ENCODE measurements around the gene MECP2.

MECP2 gene

DNA sequence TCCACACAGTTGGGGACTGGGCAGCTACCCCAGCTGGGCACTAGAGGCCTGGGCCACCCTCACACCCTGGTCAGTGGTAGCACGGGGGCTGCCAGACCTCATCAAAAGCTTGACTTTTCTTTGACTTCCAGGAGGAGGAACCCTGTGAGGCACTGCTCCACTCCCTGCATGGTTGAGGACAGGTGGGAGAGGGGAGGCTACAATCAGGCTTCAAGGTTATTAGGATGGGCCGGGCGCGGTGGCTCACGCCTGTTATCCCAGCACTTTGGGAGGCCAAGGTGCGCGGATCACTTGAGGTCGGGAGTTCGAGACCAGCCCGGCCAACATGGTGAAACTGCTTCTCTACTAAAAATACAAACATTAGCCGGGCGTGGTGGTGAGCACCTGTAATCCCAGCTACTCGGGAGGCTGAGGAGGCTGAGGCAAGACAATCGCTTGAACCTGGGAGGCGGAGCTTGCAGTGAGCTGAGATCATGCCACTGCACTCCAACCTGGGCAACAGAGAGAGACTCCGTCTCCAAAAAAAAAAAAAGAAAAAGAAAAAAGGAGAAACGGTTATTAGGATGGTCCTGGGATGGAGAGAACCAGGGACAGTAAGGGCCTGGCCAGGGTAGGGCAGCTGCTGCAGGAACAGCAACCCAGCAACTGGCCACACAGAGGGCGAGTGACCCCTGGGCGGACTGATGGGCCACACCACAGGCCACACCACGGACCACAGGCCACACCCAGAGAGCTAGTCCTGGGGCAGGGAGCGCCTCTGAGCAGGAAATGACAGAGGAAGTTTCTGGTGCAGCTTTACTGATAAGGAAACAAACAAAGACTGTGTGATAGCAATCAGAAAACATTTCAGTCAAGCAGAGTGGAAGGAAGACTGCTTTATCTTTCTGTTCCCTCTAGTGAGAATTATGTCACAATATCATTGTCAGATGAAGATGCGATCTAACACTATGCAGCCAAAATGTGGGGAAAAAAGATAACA, 26.0 kb upstream of the MECP2 start:
- TF ChIP-seq, protein P1, sequence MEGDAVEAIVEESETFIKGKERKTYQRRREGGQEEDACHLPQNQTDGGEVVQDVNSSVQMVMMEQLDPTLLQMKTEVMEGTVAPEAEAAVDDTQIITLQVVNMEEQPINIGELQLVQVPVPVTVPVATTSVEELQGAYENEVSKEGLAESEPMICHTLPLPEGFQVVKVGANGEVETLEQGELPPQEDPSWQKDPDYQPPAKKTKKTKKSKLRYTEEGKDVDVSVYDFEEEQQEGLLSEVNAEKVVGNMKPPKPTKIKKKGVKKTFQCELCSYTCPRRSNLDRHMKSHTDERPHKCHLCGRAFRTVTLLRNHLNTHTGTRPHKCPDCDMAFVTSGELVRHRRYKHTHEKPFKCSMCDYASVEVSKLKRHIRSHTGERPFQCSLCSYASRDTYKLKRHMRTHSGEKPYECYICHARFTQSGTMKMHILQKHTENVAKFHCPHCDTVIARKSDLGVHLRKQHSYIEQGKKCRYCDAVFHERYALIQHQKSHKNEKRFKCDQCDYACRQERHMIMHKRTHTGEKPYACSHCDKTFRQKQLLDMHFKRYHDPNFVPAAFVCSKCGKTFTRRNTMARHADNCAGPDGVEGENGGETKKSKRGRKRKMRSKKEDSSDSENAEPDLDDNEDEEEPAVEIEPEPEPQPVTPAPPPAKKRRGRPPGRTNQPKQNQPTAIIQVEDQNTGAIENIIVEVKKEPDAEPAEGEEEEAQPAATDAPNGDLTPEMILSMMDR (IDR thresholded peaks at IDR 0.05; ENCODE audit: borderline replicate concordance, insufficient read depth, low read depth, low read length) = no peak
- H3K4me3 ChIP-seq (ENCODE audit: low read depth, low read length) = no peak overlapping the region

DNA sequence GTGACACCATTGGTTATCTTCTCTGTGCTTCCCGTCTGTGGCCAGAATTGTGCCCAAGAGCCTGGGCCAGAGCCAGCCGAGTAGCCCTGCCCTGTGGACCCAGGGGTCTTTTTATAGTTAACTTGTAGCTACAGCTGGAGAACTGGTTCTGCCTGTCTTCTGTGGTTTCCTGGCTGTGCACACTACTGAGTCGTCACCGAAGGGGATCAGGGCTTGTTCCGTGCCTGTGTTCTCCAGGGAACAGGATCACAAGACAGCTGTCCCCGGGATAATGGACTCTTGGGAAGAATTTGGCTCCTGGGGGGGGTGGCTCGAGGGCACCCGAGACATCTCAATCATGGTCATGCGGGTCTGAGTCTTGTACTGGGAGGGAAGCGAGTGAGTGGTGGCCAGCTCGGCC, 24.4 kb upstream of the MECP2 start:
- no peak overlapping the region for H3K4me3 ChIP-seq (ENCODE audit: low read depth, low read length)
- TF ChIP-seq, protein P1 (IDR thresholded peaks at IDR 0.05; ENCODE audit: borderline replicate concordance, insufficient read depth, low read depth, low read length) = no peak

DNA sequence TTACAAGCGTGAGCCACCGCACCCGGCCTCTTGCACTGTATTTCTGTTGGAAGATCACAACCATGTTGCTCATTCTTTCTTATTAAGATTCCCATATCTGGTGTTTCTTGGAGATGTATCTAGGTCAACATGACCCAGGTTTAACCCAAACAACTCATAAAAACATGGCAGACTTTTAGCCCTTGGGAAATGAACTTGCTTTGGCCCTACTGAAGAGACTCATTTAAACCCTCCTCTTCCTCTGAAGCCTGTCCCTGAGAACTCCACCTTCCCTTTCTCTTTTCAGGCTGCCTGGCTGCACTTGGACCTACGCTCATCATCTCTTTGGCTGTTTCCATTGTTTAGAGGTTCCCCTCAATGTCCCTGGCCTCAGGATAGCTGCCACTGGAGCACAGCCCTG, 23.7 kb upstream of the MECP2 start:
- no peak overlapping the region for H3K4me3 ChIP-seq (ENCODE audit: low read depth, low read length)
- TF ChIP-seq, protein P1 (IDR thresholded peaks at IDR 0.05; ENCODE audit: borderline replicate concordance, insufficient read depth, low read depth, low read length) = no peak

DNA sequence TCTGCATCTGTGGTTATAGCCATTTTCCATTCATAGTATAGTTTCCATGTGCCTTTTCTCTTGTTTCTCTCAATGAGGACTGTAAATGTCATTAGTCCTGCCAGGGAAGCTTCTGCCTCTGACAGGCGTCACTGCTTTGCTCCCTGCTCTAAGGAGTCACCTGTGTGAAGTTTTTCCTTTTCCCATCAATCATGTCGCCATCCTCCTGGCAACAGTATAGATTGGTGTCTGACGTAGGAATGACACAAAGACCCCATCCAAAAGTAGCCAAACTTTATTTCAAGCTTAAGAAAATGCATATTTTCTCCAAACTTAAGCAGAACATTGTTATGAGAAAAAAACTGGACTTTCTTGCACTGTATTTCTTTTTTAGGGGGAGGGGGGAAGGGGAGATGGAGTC, 23.1 kb upstream of the MECP2 start:
- no peak overlapping the region for H3K4me3 ChIP-seq (ENCODE audit: low read depth, low read length)

DNA sequence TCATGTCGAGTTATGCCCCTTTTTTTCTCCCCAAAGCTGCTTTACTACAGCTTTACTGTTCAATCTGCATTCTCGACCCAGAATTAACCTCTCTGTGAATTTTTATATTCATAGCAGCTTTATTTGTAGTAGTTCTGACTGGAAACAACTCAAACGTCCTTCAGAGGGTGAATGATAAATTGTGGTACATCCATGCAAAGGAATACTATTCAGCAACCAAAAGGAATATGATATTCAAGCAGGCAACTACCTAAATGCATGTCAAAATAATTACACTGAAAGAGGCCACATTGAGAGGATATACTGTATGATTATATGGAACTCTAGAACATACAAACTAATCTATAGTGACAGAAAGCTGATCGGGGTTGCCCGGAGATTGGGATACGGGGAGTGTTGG, 20.0 kb upstream of the MECP2 start:
- TF ChIP-seq, protein P1 (IDR thresholded peaks at IDR 0.05; ENCODE audit: borderline replicate concordance, insufficient read depth, low read depth, low read length) = no peak
- H3K4me3 ChIP-seq (ENCODE audit: low read depth, low read length) = no peak overlapping the region

More for the DNA sequence above, 23.1 kb upstream of the MECP2 start:
- TF ChIP-seq, protein P1 (IDR thresholded peaks at IDR 0.05; ENCODE audit: borderline replicate concordance, insufficient read depth, low read depth, low read length) = no peak

DNA sequence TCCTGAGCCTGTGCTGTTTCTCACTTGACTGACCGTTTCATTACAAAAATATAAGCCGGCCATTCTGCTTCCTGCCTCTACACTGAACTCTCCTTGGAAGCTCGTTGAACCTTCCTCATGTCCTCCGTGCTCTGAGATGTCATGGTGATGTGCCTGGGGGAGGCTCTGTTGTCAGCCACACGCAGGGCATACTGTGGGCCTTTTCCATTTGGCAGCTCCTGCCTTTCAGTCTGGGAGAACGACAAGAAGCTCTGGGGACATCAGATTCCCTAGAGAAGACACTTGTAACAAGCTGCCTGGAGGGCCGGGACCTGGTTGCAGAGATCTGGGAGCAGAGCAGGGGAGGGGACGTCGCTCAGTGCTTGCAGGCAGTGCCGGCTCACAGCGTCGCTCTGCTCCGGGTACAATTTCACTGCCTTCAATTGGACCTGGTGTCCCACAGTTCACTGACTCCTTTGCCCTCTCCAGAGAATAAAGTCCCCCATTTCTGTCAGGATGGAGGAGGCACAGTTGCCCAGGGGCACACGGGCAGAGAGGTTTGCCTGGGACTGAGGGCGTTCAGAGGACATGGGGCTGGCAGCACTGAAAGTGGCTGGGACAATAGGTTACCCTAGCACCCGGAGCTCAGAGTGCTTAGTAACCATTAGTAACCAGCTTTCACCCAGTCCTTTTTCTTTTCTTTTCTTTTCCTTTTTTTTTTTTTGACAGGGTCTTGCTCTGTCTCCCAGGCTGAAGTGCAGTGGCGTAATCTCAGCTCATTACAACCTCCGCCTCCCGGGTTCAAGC, 19.1 kb upstream of the MECP2 start:
- no peak overlapping the region for H3K4me3 ChIP-seq (ENCODE audit: low read depth, low read length)
- TF ChIP-seq, protein P1 (IDR thresholded peaks at IDR 0.05; ENCODE audit: borderline replicate concordance, insufficient read depth, low read depth, low read length) = no peak
